ENCODE results near the gene FBXO11.

FBXO11 gene

DNA sequence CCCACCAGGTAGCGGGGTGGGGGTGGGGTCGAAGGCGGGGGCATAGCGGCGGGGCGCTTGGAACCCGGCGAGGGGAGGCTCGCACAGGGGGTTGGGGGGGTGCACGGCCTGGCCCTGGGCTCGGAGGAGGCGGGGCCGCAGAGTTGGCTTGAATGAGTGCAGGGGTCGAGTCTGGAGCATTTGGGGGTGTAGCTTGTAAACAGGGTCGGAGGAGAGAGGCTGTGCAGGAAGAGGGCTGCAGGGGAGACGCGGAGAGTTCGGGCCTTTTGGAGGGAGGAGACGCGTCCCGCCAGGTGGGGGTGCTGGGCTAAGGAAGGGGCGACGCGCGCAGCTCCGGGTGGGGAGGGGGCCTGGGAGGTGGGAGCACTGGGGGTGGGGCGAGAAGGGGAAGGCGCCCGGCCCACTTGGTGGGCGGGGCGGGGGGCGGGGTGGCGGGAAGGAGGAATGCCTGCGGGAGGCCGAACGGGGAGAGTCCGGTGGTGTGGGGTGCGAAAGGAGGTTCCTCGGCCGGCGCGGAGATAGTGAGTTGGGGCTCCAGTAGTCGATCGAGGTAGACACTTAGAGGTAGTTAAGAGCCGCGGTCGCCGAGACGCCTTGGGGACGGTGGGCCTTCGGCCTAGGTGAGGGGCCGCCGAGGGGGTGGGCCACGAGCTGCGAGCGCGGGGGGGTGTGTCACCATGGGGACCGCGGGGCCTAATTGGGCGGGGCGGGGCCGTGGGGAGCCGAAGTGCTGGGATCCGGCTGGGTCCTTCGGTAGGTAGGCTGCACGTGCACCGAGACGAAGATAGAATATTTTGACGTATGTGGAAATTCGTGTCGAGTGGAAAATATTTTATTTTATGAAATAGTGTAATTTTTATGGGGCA, 122.6 kb downstream of the FBXO11 start:
- peak; percentile 89 for DNase-seq

DNA sequence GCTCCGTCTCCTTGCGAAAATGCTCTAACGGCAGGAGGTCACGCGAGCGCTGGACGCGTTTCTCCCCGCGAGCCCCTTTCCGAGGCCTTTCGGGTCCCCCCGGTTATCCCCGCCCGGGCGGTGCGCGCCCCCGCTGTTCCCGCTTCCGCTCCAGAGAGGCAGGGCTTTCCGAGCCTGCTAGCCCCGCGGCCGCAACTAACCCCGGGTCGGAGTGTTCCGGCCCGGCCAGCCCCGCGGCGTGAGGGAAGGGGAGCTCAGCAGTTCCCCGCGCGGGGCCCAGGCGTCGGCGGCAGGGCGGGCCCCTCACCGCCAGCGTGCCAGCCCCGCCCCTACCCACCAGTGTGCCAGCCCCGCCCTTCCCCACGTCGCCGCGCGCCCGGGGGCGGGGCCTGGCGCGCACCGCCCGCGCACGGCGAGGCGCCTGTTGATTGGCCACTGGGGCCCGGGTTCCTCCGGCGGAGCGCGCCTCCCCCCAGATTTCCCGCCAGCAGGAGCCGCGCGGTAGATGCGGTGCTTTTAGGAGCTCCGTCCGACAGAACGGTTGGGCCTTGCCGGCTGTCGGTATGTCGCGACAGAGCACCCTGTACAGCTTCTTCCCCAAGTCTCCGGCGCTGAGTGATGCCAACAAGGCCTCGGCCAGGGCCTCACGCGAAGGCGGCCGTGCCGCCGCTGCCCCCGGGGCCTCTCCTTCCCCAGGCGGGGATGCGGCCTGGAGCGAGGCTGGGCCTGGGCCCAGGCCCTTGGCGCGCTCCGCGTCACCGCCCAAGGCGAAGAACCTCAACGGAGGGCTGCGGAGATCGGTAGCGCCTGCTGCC, 123.4 kb downstream of the FBXO11 start, which contains the start of gene MSH6:
MSH6 (plus strand) TSS at position 475 of the 815 bp plus-strand sequence; CDS start at position 564, 89 bp downstream.
- DNase-seq = peak; percentile 97

DNA sequence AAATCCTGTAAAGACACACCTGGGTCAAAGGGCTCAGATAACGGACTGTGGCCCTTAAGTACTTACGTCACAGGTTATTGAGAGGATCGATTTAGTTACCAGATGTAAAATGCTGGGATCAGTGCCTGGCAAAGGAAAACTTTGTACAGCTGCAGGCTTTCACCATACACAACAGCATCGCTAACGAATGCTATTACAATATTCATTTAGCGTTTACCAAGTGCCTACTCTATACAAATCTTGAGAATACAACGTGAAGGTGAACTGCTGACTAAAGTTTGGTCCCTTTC, 124.0 kb downstream of the FBXO11 start:
- DNase-seq = no peak

DNA sequence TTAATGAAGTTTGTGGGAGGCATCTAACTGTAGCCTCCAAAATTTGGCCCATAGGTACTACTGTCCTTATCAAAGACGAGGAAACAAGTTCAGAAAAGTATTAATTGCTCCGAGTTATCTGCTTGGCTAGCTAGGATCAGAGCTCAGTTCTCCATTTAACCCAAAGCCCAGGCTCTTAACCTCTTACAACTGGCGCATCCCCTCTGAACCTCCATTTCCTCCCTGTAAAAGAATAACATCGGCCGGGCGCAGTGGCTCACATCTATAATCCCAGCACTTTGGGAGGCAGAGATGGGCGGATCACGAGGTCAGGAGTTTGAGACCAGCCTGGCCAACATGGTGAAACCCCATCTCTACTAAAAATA, 126.9 kb downstream of the FBXO11 start:
- DNase-seq = no peak

- no peak for DNase-seq
These were observed 127.4 kb downstream of the FBXO11 start for GRCh38 chr2:47778698-47779425.

GRCh38 chr2:47777277-47777937, 128.9 kb downstream of the FBXO11 start:
- DNase-seq = no peak

DNA sequence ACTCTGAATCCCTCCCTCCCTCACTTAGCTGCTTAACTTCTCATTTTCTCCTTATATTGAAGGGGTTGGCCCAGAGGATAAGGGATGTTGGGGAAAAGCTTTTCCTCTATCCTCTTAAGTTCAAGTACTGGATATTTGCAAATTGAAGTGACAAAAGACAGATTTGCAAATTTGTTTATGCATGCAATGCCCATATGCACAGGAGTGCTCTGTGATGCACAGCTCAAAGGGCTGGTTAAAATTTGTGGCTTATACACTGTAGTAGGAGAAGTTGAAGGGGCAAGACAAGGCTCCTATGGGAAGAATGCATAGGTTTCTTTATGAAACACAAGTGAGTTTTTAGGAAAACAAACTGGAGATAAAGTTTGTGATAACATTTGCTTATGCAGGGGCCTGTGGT, 131.7 kb downstream of the FBXO11 start:
- no peak for DNase-seq

DNA sequence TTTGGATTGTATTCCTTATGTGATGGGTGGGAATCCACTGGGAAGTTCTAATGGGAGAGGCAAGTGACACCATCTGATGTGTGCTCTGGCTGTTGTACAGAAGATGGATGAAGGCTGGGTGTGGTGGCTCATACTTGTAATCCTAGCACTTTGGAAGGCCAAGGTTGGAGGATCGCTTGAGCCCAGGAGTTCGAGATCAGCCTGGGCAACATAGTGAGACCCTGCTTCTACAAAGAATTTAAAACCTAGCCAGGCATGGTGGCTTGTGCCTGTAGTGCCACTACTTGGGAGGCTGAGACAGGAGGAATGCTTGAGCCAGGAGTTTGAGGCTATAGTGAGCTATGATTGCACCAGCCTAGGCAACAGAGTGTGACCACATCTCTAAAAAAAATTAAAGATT, 134.0 kb downstream of the FBXO11 start:
- DNase-seq = no peak

DNA sequence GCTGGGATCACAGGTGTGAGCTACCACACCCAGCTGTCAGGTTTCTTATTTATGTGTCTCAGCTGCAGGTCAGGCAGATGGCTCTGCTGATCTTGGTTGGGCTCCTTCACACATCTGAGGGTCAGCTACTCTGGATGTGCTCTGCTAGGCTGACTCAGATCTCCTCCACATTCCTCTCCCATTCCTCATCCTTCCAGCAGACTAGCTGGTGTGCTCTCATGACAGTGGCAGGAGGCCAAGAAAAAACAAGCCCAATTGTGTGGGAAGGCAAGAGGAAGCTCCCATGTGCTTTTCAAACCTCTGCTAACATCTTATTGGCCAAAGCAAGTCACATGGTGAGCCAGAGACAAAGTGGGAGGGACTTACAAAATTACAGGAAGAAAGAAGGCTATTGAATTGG, 135.1 kb downstream of the FBXO11 start:
- DNase-seq = peak; percentile 24

DNA sequence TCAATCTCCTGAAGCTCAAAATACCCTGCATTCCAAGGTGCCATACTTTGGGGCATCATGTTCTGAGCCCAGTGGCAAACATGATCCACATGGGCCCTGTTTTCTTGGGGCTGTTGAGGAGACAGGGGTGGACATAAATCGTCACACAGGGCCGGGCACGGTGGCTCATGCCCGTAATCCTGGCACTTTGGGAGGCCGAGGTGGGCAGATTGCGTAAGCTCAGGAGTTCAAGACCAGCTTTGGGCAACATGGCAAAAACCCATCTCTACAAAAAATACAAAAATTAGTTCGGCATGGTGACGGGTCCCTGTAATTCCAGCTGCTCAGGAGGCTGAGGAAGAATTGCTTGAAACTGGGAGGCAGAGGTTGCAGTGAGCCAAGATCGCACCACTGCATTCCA, 137.0 kb downstream of the FBXO11 start:
- no peak for DNase-seq

GRCh38 chr2:47767880-47768609, 138.3 kb downstream of the FBXO11 start:
- DNase-seq = peak; percentile 81

DNA sequence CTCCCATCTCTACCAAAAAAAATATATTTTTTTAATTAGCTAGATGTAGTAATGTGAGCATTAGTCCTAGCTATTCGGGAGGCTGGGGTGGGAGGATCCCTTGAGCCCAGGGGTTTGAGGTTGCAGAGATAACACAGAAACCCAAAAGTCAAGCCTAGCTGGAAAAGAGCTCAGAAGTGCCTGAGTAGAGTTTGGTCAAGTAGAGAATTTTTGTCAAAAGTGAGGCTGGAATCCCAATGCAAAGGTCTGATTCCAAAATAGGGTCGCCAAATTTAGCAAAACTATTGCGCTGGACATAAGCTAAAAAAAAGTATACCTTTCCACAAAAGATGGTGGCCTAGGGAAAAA, 138.8 kb downstream of the FBXO11 start:
- no peak for DNase-seq

DNA sequence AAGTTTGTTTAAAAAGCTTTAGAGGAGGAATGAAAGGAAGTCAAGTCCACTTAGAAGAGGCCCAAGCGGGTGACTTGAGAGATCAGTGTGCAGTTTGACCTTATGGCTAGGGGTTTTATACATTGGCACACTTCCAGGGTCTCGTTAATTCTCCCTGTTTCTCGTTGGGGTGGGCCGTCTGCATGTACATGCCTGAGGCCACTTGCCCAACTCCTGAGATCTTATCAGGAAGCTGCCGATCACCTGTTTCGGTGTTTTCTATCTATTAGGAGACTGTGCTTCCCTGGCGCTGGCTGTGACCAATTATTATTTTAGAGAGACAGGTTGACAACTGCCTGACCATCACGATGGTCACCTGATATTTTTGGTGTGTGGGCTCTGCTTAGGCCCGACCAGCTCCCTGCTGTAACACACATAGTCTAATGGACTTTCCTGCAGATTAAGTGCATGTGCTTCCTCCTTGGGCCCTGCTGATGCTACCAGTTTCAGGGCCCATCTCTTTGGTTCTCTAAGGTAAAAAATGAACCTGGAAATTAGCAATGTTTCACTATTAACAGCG, 154.4 kb downstream of the FBXO11 start:
- no peak for DNase-seq

DNA sequence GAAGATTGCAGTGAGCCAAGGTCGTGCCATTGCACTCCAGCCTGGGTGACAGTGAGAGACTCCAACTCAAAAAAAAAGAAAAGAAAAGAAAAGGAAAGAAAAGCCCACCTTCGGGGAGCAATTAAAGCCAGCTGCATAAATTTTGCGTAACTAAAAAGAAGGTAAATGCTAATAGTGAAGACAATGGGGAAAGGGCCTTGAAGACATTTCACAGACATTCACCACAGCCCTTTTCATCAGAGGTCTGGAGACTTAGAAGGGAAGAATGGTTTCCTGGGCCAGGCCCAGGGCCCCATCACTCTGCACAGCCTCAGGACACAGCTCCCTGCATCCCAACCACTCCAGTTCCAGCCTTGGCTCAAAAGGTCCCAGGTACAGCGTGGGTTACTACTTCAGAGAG, 158.4 kb downstream of the FBXO11 start:
- no peak for DNase-seq

GRCh38 chr2:47744074-47744473, 162.2 kb downstream of the FBXO11 start:
- DNase-seq = no peak

DNA sequence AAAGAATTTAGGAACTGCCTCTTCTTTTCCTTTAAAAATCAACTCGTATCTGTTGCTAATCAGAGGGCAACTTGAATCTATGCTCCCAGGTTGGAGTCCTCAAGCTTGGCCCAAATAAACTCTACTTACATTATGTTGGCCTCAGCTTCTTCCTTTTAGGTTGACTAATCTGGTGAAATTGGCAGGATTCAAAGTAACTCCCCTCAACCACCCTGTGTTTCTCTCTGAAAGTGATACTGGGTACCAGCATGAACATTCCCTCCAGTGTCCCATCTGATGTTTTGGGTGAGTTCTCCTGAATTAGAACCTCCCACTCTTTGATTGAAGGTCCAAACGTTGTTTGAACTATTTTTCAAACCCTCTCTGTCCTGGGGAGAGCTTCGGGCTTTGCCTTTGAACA, 164.7 kb downstream of the FBXO11 start:
- DNase-seq = no peak

- no peak for DNase-seq
These were observed 165.2 kb downstream of the FBXO11 start for GRCh38 chr2:47741101-47741500.

Measured in eye (tissue), 1 donor.